Mesothelial cell of epicardium (in vitro differentiated cells): ENCODE measurements around the gene NUDT16L1. TPM values are rescaled to one million over a fixed set of nuclear protein-coding genes. Genes with fewer than 3 reads are reported as not detected.
"Not testable (repeated sequence)": the region's sequence is repeated elsewhere in the genome, so short reads cannot be mapped to it uniquely, and the experiment has no call there.

Experiments used
- DNase-seq, 2 experiments: peaks; one replicate each; pipeline ENCODE4 v3.0.0; 2021; ENCODE audit warnings: low spot score in 2 of 2; ENCODE audit not compliant: unreplicated experiment in 2 of 2
- H3K27ac Mint-ChIP-seq: 2 replicates; pipeline ENCODE4 v1.8.0; 2021; ENCODE audit warnings: mixed read lengths
- H3K27me3 Mint-ChIP-seq: 2 replicates; pipeline ENCODE4 v1.8.0; 2021; ENCODE audit warnings: low read depth, mixed read lengths
- H3K36me3 Mint-ChIP-seq: 2 replicates; pipeline ENCODE4 v1.8.0; 2021; ENCODE audit warnings: mixed read lengths
- H3K4me1 Mint-ChIP-seq: 2 replicates; pipeline ENCODE4 v1.8.0; 2021; ENCODE audit warnings: mixed read lengths
- H3K4me3 Mint-ChIP-seq: 2 replicates; pipeline ENCODE4 v1.8.0; 2021; ENCODE audit warnings: mild to moderate bottlenecking, moderate library complexity, mixed read lengths
- H3K9me3 Mint-ChIP-seq: 2 replicates; pipeline ENCODE4 v1.8.0; 2021; ENCODE audit warnings: mixed read lengths
- CTCF ChIP-seq: fragments of 200-600 bp; sonication (generic); IDR thresholded peaks from one replicate; pipeline ENCODE4 v1.5.0; 2021; ENCODE audit warnings: antibody characterized with exemption; ENCODE audit not compliant: unreplicated experiment
- total RNA-seq: library from RNA; stranded (reverse); gene quantifications from 3 replicates; pipeline ENCODE4 v1.2.1, GENCODE V29; 2021

Gene NUDT16L1
- total RNA-seq, 1 donor from 2014 or later = 33.0 TPM

- DNase-seq = peak; percentile 88 to 90
- H3K9me3 Mint-ChIP-seq = no peaks in the 10 kb centered on the region
- peaks cover 7% of the 10 kb centered on the region for H3K36me3 Mint-ChIP-seq
- H3K4me1 Mint-ChIP-seq = peaks cover 13% of the 10 kb centered on the region
- TF ChIP-seq CTCF = no peak
- peak within 1 kb of the TSS; percentile 99 for H3K27ac Mint-ChIP-seq
- peak within 1 kb of the TSS; percentile 93 for H3K4me3 Mint-ChIP-seq
- H3K27me3 Mint-ChIP-seq = no peaks in the 10 kb centered on the region
Measured at GRCh38 chr16:4734063-4734729, 40.8 kb downstream of the NUDT16L1 start, which contains the start of the genes ANKS3 and DNAAF8. TSS of gene ANKS3 (minus strand) at chr16:4734271. CDS start at chr16:4730149, 4,122 bp downstream. TSS of gene DNAAF8 (plus strand) at chr16:4734537. CDS start at chr16:4736515, 1,978 bp downstream.

- peak overlapping the region; percentile 93 for H3K4me3 Mint-ChIP-seq
- peak; percentile 89 to 94 for DNase-seq
- TF ChIP-seq CTCF = no peak
- peaks cover 13% of the 10 kb centered on the region for H3K4me1 Mint-ChIP-seq
- no peaks in the 10 kb centered on the region for H3K27me3 Mint-ChIP-seq
- H3K9me3 Mint-ChIP-seq = no peaks in the 10 kb centered on the region
- peak overlapping the region; percentile 99 for H3K27ac Mint-ChIP-seq
- H3K36me3 Mint-ChIP-seq = peaks cover 4% of the 10 kb centered on the region
Measured at GRCh38 chr16:4734730-4735535, 41.6 kb downstream of the NUDT16L1 start.

GRCh38 chr16:4736546-4736945 is 43.2 kb downstream of the NUDT16L1 start:
- H3K4me3 Mint-ChIP-seq = peak overlapping the region; percentile 20
- no peak for TF ChIP-seq CTCF
- no peaks in the 10 kb centered on the region for H3K27me3 Mint-ChIP-seq
- no peaks in the 10 kb centered on the region for H3K36me3 Mint-ChIP-seq
- H3K27ac Mint-ChIP-seq = no peak overlapping the region
- no peaks in the 10 kb centered on the region for H3K9me3 Mint-ChIP-seq
- H3K4me1 Mint-ChIP-seq = peaks cover 13% of the 10 kb centered on the region
- no peak for DNase-seq

GRCh38 chr16:4737545-4737944 is 44.2 kb downstream of the NUDT16L1 start:
- DNase-seq = no peak
- Mint-ChIP-seq H3K27me3 (no peaks in the 10 kb centered on the region), H3K4me1 (peaks cover 13% of the 10 kb centered on the region), H3K9me3 (no peaks in the 10 kb centered on the region), H3K36me3 (no peaks in the 10 kb centered on the region), H3K27ac (no peak overlapping the region), H3K4me3 (no peak overlapping the region)
- TF ChIP-seq CTCF = no peak

DNA sequence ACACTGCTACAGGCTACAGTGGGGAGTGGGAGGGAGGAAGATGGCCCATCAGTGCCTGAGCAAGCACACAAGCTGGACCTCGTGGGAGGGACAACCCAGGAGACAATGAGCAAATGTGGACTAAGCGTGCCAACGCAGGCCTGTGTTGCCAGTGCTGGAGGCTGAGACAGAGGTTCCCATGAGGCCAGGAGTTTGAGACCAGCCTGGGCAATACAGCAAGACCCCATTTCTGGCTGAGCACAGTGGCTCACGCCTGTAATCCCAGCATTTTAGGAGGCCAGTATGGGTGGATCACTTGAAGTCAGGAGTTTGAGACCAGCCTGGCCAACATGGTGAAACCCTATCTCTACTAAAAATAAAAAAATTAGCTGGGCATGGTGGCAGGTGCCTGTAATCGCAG is 45.0 kb downstream of the NUDT16L1 start:
- not testable (repeated sequence) for H3K4me3 Mint-ChIP-seq, H3K36me3 Mint-ChIP-seq, H3K9me3 Mint-ChIP-seq, DNase-seq, H3K27me3 Mint-ChIP-seq, H3K4me1 Mint-ChIP-seq, H3K27ac Mint-ChIP-seq
